Trophoblast cell (in vitro differentiated cells and primary cell): ENCODE data around the gene ZNF574.

ENCODE experiments used
- DNase-seq, 2 donors: peaks; one replicate each; pipeline ENCODE4 v3.0.0-alpha.2; 2016
- H2AFZ ChIP-seq: 2 replicates; pipeline ENCODE4 v1.6.1; 2013; ENCODE audit warnings: low read length, moderate library complexity, mild to moderate bottlenecking; ENCODE audit not compliant: insufficient read depth, poor library complexity
- H2AK5ac ChIP-seq: 2 replicates; pipeline ENCODE4 v1.6.1; 2013; ENCODE audit warnings: mild to moderate bottlenecking, low read length
- H2BK120ac ChIP-seq: 2 replicates; pipeline ENCODE4 v1.6.1; 2013; ENCODE audit warnings: low read length, mild to moderate bottlenecking, moderate library complexity; ENCODE audit not compliant: insufficient read depth, poor library complexity
- H2BK12ac ChIP-seq: 2 replicates; pipeline ENCODE4 v1.6.1; 2013; ENCODE audit warnings: mild to moderate bottlenecking, low read length, moderate library complexity
- H2BK5ac ChIP-seq: 2 replicates; pipeline ENCODE4 v1.6.1; 2013; ENCODE audit warnings: low read length, low read depth, moderate library complexity, mild to moderate bottlenecking; ENCODE audit not compliant: poor library complexity
- H3K14ac ChIP-seq: 2 replicates; pipeline ENCODE4 v1.6.1; 2013; ENCODE audit warnings: mild to moderate bottlenecking, low read length
- H3K18ac ChIP-seq: 2 replicates; pipeline ENCODE4 v1.6.1; 2013; ENCODE audit warnings: mild to moderate bottlenecking, low read length
- H3K23ac ChIP-seq: 2 replicates; pipeline ENCODE4 v1.6.1; 2013; ENCODE audit warnings: low read length
- H3K27ac ChIP-seq: 2 replicates; pipeline ENCODE4 v1.5.1; 2013; ENCODE audit warnings: low read depth, mild to moderate bottlenecking, inconsistent platforms, low read length, moderate library complexity
- H3K27me3 ChIP-seq: 2 replicates; pipeline ENCODE4 v1.6.1; 2013; ENCODE audit warnings: inconsistent platforms, mild to moderate bottlenecking, low read length, moderate library complexity; ENCODE audit not compliant: insufficient read depth
- H3K36me3 ChIP-seq, 2 experiments: 1 replicate in 1 of 2; 2 replicates in 1 of 2; pipeline ENCODE4 v1.6.1; 2013; ENCODE audit warnings: low read length in 2 of 2, mild to moderate bottlenecking in 2 of 2, moderate library complexity in 1 of 2; ENCODE audit not compliant: insufficient read depth in 2 of 2, control insufficient read depth in 1 of 2
- H3K4ac ChIP-seq: 2 replicates; pipeline ENCODE4 v1.6.1; 2013; ENCODE audit warnings: low read depth, mild to moderate bottlenecking, low read length, moderate library complexity
- H3K4me1 ChIP-seq, 2 experiments: 1 replicate in 1 of 2; 2 replicates in 1 of 2; pipeline ENCODE4 v1.6.1; 2013; ENCODE audit warnings: low read length in 2 of 2, mild to moderate bottlenecking in 2 of 2, moderate library complexity in 1 of 2; ENCODE audit not compliant: insufficient read depth in 2 of 2, control insufficient read depth in 1 of 2
- H3K4me2 ChIP-seq: 2 replicates; pipeline ENCODE4 v1.6.1; 2013; ENCODE audit warnings: inconsistent platforms, mild to moderate bottlenecking, low read length, moderate library complexity
- H3K4me3 ChIP-seq: 2 replicates; pipeline ENCODE4 v1.5.1; 2013; ENCODE audit warnings: mild to moderate bottlenecking, low read depth, low read length, inconsistent platforms
- H3K79me1 ChIP-seq: one replicate; pipeline ENCODE4 v1.6.1; 2013; ENCODE audit warnings: low read length
- H3K79me2 ChIP-seq: 2 replicates; pipeline ENCODE4 v1.6.1; 2013; ENCODE audit warnings: low read length, mild to moderate bottlenecking; ENCODE audit not compliant: control insufficient read depth, insufficient read depth, poor library complexity
- H3K9ac ChIP-seq: 2 replicates; pipeline ENCODE4 v1.6.1; 2013; ENCODE audit warnings: mild to moderate bottlenecking, low read length
- H3K9me3 ChIP-seq: 2 replicates; pipeline ENCODE4 v1.6.1; 2013; ENCODE audit warnings: low read depth, mild to moderate bottlenecking, control low read depth, inconsistent platforms, low read length; ENCODE audit not compliant: insufficient read depth
- H4K12ac ChIP-seq: 2 replicates; pipeline ENCODE4 v1.6.1; 2013; ENCODE audit warnings: low read depth, mild to moderate bottlenecking, low read length, moderate library complexity
- H4K8ac ChIP-seq: 2 replicates; pipeline ENCODE4 v1.6.1; 2013; ENCODE audit warnings: low read depth, mild to moderate bottlenecking, low read length, moderate library complexity
- H4K91ac ChIP-seq: one replicate; pipeline ENCODE4 v1.6.1; 2013; ENCODE audit warnings: low read depth, mild to moderate bottlenecking, low read length, moderate library complexity
- WGBS: extraction: QIAGEN DNeasy Blood & Tissue Kit; methylation state at CpG from one replicate; pipeline ENCODE4 v1.1.7; 2013; ENCODE audit warnings: missing lambda C conversion rate; ENCODE audit not compliant: insufficient read length, insufficient coverage; ENCODE audit errors: extremely low coverage; 5-methylcytosine and 5-hydroxymethylcytosine counted together

Gene ZNF574

DNA sequence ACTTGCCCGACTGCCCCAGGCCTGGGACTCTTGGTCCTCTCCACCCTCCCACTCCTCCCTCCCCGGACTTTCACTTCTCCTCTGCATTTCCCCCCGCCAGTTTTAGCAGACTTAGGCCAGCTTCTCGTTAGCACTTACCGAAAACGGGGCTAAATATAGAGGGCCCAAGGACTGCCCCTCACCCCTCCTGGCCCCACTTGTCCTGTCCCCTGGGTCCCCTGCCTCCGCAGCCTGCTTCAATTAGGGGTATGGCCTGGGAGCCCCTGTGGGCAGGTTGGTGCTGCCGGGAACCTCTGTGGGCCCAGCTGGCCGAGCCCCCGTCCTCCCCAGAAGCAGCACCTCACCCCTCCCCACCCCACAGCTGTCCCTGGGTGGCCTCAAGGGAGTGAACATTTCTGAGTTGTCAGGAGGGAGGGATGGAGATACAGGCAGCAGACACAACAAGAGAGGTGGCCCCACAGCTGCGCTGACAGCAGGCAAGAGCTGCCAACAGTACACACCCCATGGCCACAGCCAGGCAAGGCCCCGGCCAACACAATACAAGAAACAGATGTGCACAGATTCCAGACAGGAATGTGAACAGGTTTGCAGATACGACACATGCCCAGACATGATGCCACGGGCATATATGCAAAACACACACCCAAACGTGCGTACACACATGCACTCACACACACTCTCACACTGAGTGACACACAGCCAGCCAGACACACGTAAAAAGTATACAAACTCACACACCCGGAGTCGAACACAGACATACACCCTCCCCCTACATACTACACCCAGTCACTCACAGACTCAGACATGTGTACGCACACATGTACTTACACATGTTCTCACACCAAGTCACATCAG lies 53.7 kb downstream of the ZNF574 start:
- no peaks in the 10 kb centered on the region for H3K79me1 ChIP-seq
- no peaks in the 10 kb centered on the region for H3K9me3 ChIP-seq
- no CpG with 5 or more reads among the region's 20 CpGs for WGBS
- H4K8ac ChIP-seq, result no peak overlapping the region
- no peak overlapping the region for H3K4me3 ChIP-seq
- no peak overlapping the region for H2BK5ac ChIP-seq
- no peak overlapping the region for H3K14ac ChIP-seq
- peaks cover 7% of the 10 kb centered on the region for H3K27me3 ChIP-seq
- no peak overlapping the region for H2BK12ac ChIP-seq
- H3K79me2 ChIP-seq, result no peaks in the 10 kb centered on the region
- no peak overlapping the region for H3K23ac ChIP-seq
- no peak overlapping the region for H3K9ac ChIP-seq
- peaks cover 0 to 2% of the 10 kb centered on the region in 2 experiments for H3K4me1 ChIP-seq
- no peak overlapping the region for H4K12ac ChIP-seq
- H2AK5ac ChIP-seq, result no peak overlapping the region
- H4K91ac ChIP-seq, result no peak overlapping the region
- no peak for DNase-seq
- no peak overlapping the region for H3K18ac ChIP-seq
- no peak overlapping the region for H3K27ac ChIP-seq
- H3K4me2 ChIP-seq, result no peak overlapping the region
- no peak overlapping the region for H2AFZ ChIP-seq
- H3K36me3 ChIP-seq, result no peaks in the 10 kb centered on the region
- H3K4ac ChIP-seq, result no peak overlapping the region
- H2BK120ac ChIP-seq, result no peak overlapping the region

DNA sequence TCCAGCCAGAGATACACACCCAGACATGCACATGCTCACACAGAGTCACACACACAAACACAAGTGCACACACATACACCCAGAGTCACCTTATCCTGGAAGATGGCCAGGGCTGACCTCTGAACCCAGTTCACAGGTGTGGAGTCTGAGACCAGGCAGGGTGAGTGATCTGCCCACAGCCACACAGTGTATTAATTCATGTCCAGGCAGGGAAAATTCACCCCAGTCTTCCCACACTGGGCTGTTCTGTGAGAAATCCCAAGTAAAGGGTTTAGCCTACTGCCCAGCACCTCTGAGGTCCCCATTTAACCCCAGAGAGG lies 54.2 kb downstream of the ZNF574 start:
- no peaks in the 10 kb centered on the region for H3K79me2 ChIP-seq
- no peaks in the 10 kb centered on the region for H3K9me3 ChIP-seq
- no peak overlapping the region for H3K4ac ChIP-seq
- no peak overlapping the region for H2BK120ac ChIP-seq
- no peak overlapping the region for H2AFZ ChIP-seq
- H4K8ac ChIP-seq, result no peak overlapping the region
- DNase-seq, result no peak
- no peak overlapping the region for H3K18ac ChIP-seq
- no peak overlapping the region for H3K4me3 ChIP-seq
- no peak overlapping the region for H4K91ac ChIP-seq
- no peak overlapping the region for H3K14ac ChIP-seq
- H2BK5ac ChIP-seq, result no peak overlapping the region
- H3K36me3 ChIP-seq, result no peaks in the 10 kb centered on the region
- no peak overlapping the region for H3K9ac ChIP-seq
- peaks cover 7% of the 10 kb centered on the region for H3K27me3 ChIP-seq
- H3K23ac ChIP-seq, result no peak overlapping the region
- H2BK12ac ChIP-seq, result no peak overlapping the region
- no peak overlapping the region for H2AK5ac ChIP-seq
- H4K12ac ChIP-seq, result no peak overlapping the region
- peaks cover 0 to 2% of the 10 kb centered on the region in 2 experiments for H3K4me1 ChIP-seq
- no peak overlapping the region for H3K4me2 ChIP-seq
- no peak overlapping the region for H3K27ac ChIP-seq
- H3K79me1 ChIP-seq, result no peaks in the 10 kb centered on the region
